A549 (cell line): ENCODE data around the gene LHFPL2. TPM values are rescaled to one million over a fixed set of nuclear protein-coding genes. Genes with fewer than 3 reads are reported as not detected.
A peak's percentile ranks its signal among the peaks of the same experiment; 100 is the strongest.

Source experiments
- ATAC-seq, 2 experiments: fragments of 200-7000 bp in 1 of 2; fragments of >200 bp in 1 of 2; cut with Nextera tagmentation in 1 of 2; cut with Tn5 transposase in 1 of 2; 3 replicates each; pipeline versions ENCODE4 v1.8.0 to v1.9.1; 2018 to 2020; ENCODE audit warnings: mild to moderate bottlenecking in 1 of 2, moderate library complexity in 1 of 2
- CTCF ChIA-PET: fragments of 300-600 bp; sonication (Branson Sonifier 250); formaldehyde crosslinking; extraction: SDS; loops from one replicate; lab custom pipeline; 2021; ENCODE audit warnings: antibody characterized with exemption, inconsistent platforms; lab: Yijun Ruan, JAX
- POLR2A ChIA-PET: fragments of 350-600 bp; formaldehyde crosslinking; extraction: SDS; loops from one replicate; lab custom pipeline; 2021; ENCODE audit warnings: antibody characterized with exemption, inconsistent platforms; lab: Yijun Ruan, JAX
- DNase-seq, 2 experiments: peaks; one replicate each; pipeline versions ENCODE4 v3.0.0 to v3.0.0-alpha.2; 2011 to 2016; ENCODE audit warnings: low read depth in 1 of 2, low spot score in 1 of 2
- FAIRE-seq: peaks from 2 replicates; lab custom pipeline; 2011; peaks lifted over from hg19 to GRCh38; lab: Jason Lieb, UNC
- H3K27ac ChIP-seq, 2 experiments: fragments of >200 bp; sonication (Bioruptor Twin); formaldehyde crosslinking; 3 replicates each; pipeline ENCODE4 v1.5.1; 2016 to 2017
- H3K4me1 ChIP-seq: fragments of >200 bp; sonication (Bioruptor Twin); formaldehyde crosslinking; 3 replicates; pipeline ENCODE4 v1.6.1; 2016
- H3K4me2 ChIP-seq: fragments of >200 bp; sonication (Bioruptor Twin); formaldehyde crosslinking; 3 replicates; pipeline ENCODE4 v1.6.1; 2016
- H3K4me3 ChIP-seq: fragments of >200 bp; sonication (Bioruptor Twin); formaldehyde crosslinking; 3 replicates; pipeline ENCODE4 v1.5.1; 2016
- H3K9me3 ChIP-seq: fragments of >200 bp; sonication (Bioruptor Twin); formaldehyde crosslinking; 3 replicates; pipeline ENCODE4 v1.6.1; 2016
- ESRRA ChIP-seq: fragments of 150-350 bp; IDR thresholded peaks from 2 replicates; pipeline ENCODE4 v1.6.1; 2014; ENCODE audit warnings: mild to moderate bottlenecking, low read length, borderline replicate concordance
- FOSL2 ChIP-seq, 2 experiments: fragments of 450-650 bp in 1 of 2; fragments of >200 bp in 1 of 2; sonication (Bioruptor Twin) in 1 of 2; formaldehyde crosslinking; IDR thresholded peaks; 2 replicates each; pipeline versions ENCODE4 v1.5.0 to v1.6.1; 2016 to 2020; ENCODE audit warnings: mild to moderate bottlenecking in 1 of 2, moderate library complexity in 1 of 2
- FOXS1 ChIP-seq: fragments of 250-450 bp; sonication (Bioruptor Pico); IDR thresholded peaks from 2 replicates; pipeline ENCODE4 v1.5.0; 2020; ENCODE audit warnings: mild to moderate bottlenecking, moderate library complexity
- HDAC2 ChIP-seq: fragments of 200-600 bp; sonication (generic); IDR thresholded peaks from 2 replicates; pipeline ENCODE4 v1.6.1; 2016
- HEYL ChIP-seq: fragments of 250-450 bp; sonication (Bioruptor Pico); IDR thresholded peaks from 2 replicates; pipeline ENCODE4 v1.8.0; 2021; ENCODE audit warnings: mild to moderate bottlenecking, moderate library complexity
- HOXA7 ChIP-seq: fragments of 250-450 bp; sonication (Bioruptor Pico); IDR thresholded peaks from 2 replicates; pipeline ENCODE4 v1.5.0; 2020; ENCODE audit warnings: mild to moderate bottlenecking, moderate library complexity
- HOXB13 ChIP-seq: fragments of 250-450 bp; sonication (Bioruptor Pico); IDR thresholded peaks from 2 replicates; pipeline ENCODE4 v1.5.0; 2020; ENCODE audit warnings: low read depth, mild to moderate bottlenecking, moderate library complexity
- JUN ChIP-seq, 2 experiments: fragments of >200 bp; sonication (Bioruptor Twin); formaldehyde crosslinking; IDR thresholded peaks; 2 replicates in 1 of 2; 3 replicates in 1 of 2; pipeline ENCODE4 v1.6.1; 2016 to 2017
- KDM1A ChIP-seq: fragments of 200-600 bp; sonication (generic); IDR thresholded peaks from 2 replicates; pipeline ENCODE4 v1.6.1; 2016; ENCODE audit warnings: low read depth, mild to moderate bottlenecking
- MAFK ChIP-seq: fragments of 450-650 bp; IDR thresholded peaks from 2 replicates; pipeline ENCODE4 v1.6.1; 2014; ENCODE audit not compliant: partially characterized antibody
- RNF2 ChIP-seq: fragments of 200-600 bp; sonication (generic); IDR thresholded peaks from 2 replicates; pipeline ENCODE4 v1.6.1; 2016; ENCODE audit warnings: low read depth, mild to moderate bottlenecking, antibody characterized with exemption, moderate library complexity, borderline replicate concordance
- TP53 ChIP-seq: fragments of 250-450 bp; sonication (Bioruptor Pico); IDR thresholded peaks from 2 replicates; pipeline ENCODE4 v1.5.0; 2021; ENCODE audit warnings: mild to moderate bottlenecking, moderate library complexity
- ZC3H11A ChIP-seq: fragments of 450-650 bp; IDR thresholded peaks from 2 replicates; pipeline ENCODE4 v1.6.1; 2014; ENCODE audit warnings: antibody characterized with exemption, mild to moderate bottlenecking
- ZFP36 ChIP-seq: fragments of 450-650 bp; IDR thresholded peaks from 2 replicates; pipeline ENCODE4 v1.6.1; 2014; ENCODE audit warnings: borderline replicate concordance; ENCODE audit not compliant: partially characterized antibody
- ZNF302 ChIP-seq: fragments of 250-450 bp; sonication (Bioruptor Pico); IDR thresholded peaks from 2 replicates; pipeline ENCODE4 v1.9.0; 2021; ENCODE audit warnings: inconsistent platforms, mild to moderate bottlenecking, moderate library complexity
- ZSCAN20 ChIP-seq: fragments of 250-450 bp; sonication (Bioruptor Pico); IDR thresholded peaks from 2 replicates; pipeline ENCODE4 v1.8.0; 2022; ENCODE audit warnings: mild to moderate bottlenecking, moderate library complexity
- WGBS: methylation state at CpG from one replicate; pipeline ENCODE4 v1.1.6; 2017; ENCODE audit errors: missing lambda C conversion rate; 5-methylcytosine and 5-hydroxymethylcytosine counted together
- polyA plus RNA-seq, 4 experiments: library from polyadenylated mRNA; depleted of rRNA in 3 of 4; stranded (reverse); fragments of >200 nt; fragmentation: RNase III in 1 of 4; extraction: RNeasy Plus Mini Kit Qiagen cat#74134 plus additional on column Dnase treatment in 1 of 4; gene quantifications; 2 replicates in 3 of 4; 3 replicates in 1 of 4; pipeline ENCODE4 v1.2.3, GENCODE V29; 2011 to 2017
- TF ChIP-seq, protein P1 (sequence below): fragments of 150-350 bp; IDR thresholded peaks from 2 replicates; pipeline ENCODE4 v1.6.1; 2014; ENCODE audit warnings: low read depth, mild to moderate bottlenecking, low read length
- TF ChIP-seq, protein P2 (sequence below): fragments of >200 bp; sonication (Bioruptor Twin); formaldehyde crosslinking; IDR thresholded peaks from 2 replicates; pipeline ENCODE4 v1.6.1; 2016
- TF ChIP-seq, protein P3 (sequence below): fragments of 250-450 bp; sonication (Bioruptor Pico); IDR thresholded peaks from 2 replicates; pipeline ENCODE4 v1.5.0; 2020; ENCODE audit warnings: low read depth, mild to moderate bottlenecking, moderate library complexity
- TF ChIP-seq, protein P4 (sequence below): IDR thresholded peaks from 2 replicates; pipeline ENCODE4 v1.6.1; 2012; ENCODE audit warnings: low read depth, borderline replicate concordance

The LHFPL2 gene
- polyA plus RNA-seq, 2 of the 4 experiments (the other 2 are of a cell fraction), result 24.9 to 41.7 TPM

DNA sequence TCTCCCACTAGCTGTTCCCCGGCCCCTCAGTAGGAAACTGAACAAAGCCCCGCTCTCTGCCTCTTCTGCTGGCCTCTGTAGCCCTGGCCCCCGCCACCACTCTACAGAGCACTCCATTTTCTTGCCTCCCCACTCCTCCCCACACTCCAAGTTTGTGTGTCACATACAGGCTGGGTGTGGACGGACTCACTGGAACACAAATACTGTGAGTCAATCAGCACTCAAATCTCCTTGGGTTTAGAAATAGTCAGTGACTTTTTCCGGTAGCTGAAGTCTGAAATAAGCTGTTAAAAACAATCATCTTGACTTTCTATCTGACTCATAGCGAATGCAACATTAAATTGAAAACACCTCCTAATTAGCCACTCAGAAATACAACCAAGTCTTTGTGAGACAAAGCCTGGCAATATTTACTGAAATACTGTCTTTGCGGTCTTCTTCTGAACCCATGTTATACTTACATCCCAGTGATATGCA is 122.5 kb downstream of the LHFPL2 start:
- Histone ChIP-seq H3K4me3 (no peak overlapping the region), H3K27ac (peak overlapping the region; percentile 86 to 90), H3K4me1 (peaks cover 53% of the 10 kb centered on the region), H3K4me2 (peak overlapping the region; percentile 73), H3K9me3 (no peaks in the 10 kb centered on the region)
- TF ChIP-seq HOXA7 (CRISPR knock-in tag) (no peak), JUN (IDR thresholded peaks at IDR 0.05) (no peak), KDM1A (no peak)
- FAIRE-seq (no peak), DNase-seq (peak in 1 of 2 experiments; percentile 35), ATAC-seq (peak in 1 of 2 experiments; percentile 14; a peak in 3 of 6 replicates)
- CTCF ChIA-PET, result interaction anchor here (0.5 kb wide), 1 partner anchor 63 kb away, joined by 4 read pairs; no protein-coding TSS in a partner anchor
- POLR2A ChIA-PET, result no interaction called here
- 77% methylated on average over 7 of the region's 7 CpGs for WGBS

DNA sequence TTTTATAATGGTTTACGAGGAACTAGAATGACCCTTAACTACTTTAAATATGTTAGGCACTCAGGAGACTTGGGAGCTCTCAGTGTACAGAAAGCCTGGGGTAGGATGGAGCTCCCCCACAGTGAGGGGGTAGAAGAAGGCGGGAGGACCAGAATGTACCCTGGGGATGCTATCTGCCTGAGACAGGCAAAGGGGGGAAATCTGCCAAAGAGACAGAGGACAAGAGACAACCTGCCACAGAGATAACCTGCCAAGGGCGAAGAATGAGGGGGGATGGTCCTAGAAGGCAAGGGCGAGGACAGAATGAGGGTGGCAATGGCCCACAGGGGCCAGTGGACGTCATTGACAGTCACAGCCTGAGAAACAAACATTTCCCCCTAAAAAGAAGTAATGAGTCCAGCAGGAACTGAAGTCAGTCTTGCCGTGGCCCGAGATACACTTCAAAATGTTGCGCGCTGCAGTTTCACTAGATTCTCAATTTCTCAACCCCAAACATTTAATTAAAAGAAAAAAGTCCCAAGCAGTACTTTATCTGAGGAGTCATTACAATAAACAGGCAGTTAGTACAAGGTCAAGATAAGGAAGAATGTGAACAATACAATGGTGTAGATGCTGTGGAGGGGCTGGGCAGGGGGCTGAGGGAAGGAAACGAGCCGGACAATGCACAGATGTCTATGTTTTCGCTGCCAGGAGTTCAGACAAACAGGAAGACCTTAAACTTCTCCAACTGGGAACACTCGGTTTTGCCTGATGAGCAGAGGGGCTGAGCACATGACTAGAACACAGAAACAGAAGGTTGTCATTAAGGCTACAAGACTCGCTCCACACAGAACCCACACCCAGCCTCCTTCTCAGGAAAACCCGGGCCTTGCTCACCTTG is 125.0 kb downstream of the LHFPL2 start:
- WGBS, result 94% methylated on average over 15 of the region's 15 CpGs
- no peak for DNase-seq
- peaks cover 46% of the 10 kb centered on the region for H3K4me1 ChIP-seq
- ATAC-seq, result no peak
- no peaks in the 10 kb centered on the region for H3K9me3 ChIP-seq
- TF ChIP-seq, protein P1, sequence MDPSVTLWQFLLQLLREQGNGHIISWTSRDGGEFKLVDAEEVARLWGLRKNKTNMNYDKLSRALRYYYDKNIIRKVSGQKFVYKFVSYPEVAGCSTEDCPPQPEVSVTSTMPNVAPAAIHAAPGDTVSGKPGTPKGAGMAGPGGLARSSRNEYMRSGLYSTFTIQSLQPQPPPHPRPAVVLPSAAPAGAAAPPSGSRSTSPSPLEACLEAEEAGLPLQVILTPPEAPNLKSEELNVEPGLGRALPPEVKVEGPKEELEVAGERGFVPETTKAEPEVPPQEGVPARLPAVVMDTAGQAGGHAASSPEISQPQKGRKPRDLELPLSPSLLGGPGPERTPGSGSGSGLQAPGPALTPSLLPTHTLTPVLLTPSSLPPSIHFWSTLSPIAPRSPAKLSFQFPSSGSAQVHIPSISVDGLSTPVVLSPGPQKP, result no peak
- TF ChIP-seq, protein P2, sequence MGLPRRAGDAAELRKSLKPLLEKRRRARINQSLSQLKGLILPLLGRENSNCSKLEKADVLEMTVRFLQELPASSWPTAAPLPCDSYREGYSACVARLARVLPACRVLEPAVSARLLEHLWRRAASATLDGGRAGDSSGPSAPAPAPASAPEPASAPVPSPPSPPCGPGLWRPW, result no peak
- TF ChIP-seq ZSCAN20 (CRISPR knock-in tag) (no peak), FOSL2 (IDR thresholded peaks at IDR 0.05) (no peak), FOSL2 (CRISPR knock-in tag; IDR thresholded peaks at IDR 0.05) (no peak), ESRRA (no peak), HOXB13 (no peak), RNF2 (no peak), MAFK (no peak), ZNF302 (CRISPR knock-in tag) (no peak), ZFP36 (no peak)
- CTCF ChIA-PET, result interaction anchor here (0.6 to 4.1 kb wide), 3 partner anchors 9 to 56 kb away, joined by 3 to 15 read pairs (median 6); no protein-coding TSS in a partner anchor
- FAIRE-seq, result no peak
- POLR2A ChIA-PET, result no interaction called here
- H3K4me2 ChIP-seq, result no peak overlapping the region
- H3K4me3 ChIP-seq, result no peak overlapping the region
- peak overlapping the region in 1 of 2 experiments; percentile 43; a peak in 1 of 6 replicates for H3K27ac ChIP-seq

DNA sequence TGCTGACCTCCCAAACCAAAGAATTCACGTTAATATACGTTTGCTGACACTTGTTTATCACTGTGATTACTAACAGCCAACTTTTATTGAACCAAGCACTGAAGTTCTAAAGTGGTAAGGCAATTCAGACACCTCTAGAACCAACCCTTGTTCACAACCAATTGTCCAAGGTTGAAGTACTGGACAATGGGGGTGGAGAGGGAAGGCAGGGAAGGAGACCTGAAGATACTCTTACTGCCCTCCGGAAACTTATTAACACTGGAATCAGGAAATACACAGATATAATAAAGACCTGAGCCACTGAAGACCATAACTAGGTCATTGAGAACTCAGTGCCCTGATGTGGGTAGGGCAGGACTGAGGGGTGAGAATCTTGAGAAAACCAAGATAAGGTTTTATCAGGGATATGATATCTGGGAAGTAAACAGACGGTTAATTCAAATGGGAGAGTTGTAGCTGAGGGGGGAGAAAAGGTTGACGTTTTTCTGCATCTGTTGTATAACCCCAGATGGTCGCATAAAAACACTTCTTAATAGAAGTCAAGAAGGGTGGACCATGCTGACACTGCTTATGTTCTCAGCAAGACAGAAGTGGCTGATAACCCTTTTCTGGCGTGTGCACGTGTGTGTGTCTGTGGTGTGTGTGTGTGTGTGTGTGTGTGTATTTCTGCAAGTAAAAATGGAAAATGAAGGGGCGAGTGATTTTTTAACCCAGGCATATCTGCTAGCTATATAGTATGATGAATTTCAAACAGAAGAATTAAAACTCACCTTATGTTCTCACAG is 125.9 kb downstream of the LHFPL2 start:
- Histone ChIP-seq H3K27ac (0 out of 6 replicates have a peak overlapping the region, but pooled peaks of 1 of the 2 experiments have one; percentile 20), H3K4me1 (peaks cover 46% of the 10 kb centered on the region), H3K4me3 (no peak overlapping the region), H3K9me3 (no peaks in the 10 kb centered on the region), H3K4me2 (no peak overlapping the region)
- POLR2A ChIA-PET, result no interaction called here
- DNase-seq (no peak), FAIRE-seq (no peak), ATAC-seq (no peak)
- WGBS, result 90% methylated on average over 9 of the region's 9 CpGs
- TF ChIP-seq, protein P3, sequence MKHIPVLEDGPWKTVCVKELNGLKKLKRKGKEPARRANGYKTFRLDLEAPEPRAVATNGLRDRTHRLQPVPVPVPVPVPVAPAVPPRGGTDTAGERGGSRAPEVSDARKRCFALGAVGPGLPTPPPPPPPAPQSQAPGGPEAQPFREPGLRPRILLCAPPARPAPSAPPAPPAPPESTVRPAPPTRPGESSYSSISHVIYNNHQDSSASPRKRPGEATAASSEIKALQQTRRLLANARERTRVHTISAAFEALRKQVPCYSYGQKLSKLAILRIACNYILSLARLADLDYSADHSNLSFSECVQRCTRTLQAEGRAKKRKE (CRISPR knock-in tag), result no peak
- TF ChIP-seq, protein P1, result no peak
- TF ChIP-seq ESRRA, result no peak
- no peak for TF ChIP-seq ZC3H11A
- TF ChIP-seq, protein P4, sequence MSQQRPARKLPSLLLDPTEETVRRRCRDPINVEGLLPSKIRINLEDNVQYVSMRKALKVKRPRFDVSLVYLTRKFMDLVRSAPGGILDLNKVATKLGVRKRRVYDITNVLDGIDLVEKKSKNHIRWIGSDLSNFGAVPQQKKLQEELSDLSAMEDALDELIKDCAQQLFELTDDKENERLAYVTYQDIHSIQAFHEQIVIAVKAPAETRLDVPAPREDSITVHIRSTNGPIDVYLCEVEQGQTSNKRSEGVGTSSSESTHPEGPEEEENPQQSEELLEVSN, result no peak
- TF ChIP-seq FOXS1 (CRISPR knock-in tag), result no peak
- TF ChIP-seq HDAC2, result no peak
- no peak for TF ChIP-seq HEYL (CRISPR knock-in tag)
- no peak for TF ChIP-seq TP53 (CRISPR knock-in tag)
- TF ChIP-seq ZSCAN20 (CRISPR knock-in tag), result no peak
- TF ChIP-seq, all 56 proteins: peak for 0
- CTCF ChIA-PET, result interaction anchor here (0.6 to 4.1 kb wide), 6 partner anchors 10 to 498 kb away, joined by 3 to 15 read pairs (median 6); no protein-coding TSS in a partner anchor
